Measurements from ENCODE around the gene PP2D1. TPM values are rescaled to one million over a fixed set of nuclear protein-coding genes. Genes with fewer than 3 reads are reported as not detected.
"Not testable (repeated sequence)": the region's sequence is repeated elsewhere in the genome, so short reads cannot be mapped to it uniquely, and the experiment has no call there.

PP2D1 gene
- total RNA-seq, 1 donor from 2014 or later = not detected

DNA sequence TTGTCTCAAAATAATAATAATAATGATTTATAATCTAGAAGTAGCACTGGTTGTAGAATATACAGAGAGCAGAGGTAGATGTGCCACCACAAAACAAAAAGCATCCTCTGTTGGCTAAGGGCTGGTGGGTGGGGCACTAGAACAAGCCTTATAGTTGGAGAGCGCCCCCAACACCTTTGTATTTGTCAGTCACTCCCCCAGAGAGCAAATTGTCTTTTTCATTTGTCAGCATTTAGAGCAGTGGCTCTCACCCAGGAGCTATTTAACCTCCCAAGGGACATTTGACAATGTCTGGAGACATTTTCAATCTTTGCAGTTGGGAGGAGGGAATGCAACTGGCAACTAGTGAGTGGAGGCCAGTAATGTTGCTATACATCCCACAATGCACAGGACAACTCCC is 34.5 kb upstream of the PP2D1 start:
- no peak overlapping the region for H3K4me3 ChIP-seq (ENCODE audit: low read depth, low read length)
- DNase-seq (ENCODE audit: low read depth) = no peak
- TF ChIP-seq, protein P1, sequence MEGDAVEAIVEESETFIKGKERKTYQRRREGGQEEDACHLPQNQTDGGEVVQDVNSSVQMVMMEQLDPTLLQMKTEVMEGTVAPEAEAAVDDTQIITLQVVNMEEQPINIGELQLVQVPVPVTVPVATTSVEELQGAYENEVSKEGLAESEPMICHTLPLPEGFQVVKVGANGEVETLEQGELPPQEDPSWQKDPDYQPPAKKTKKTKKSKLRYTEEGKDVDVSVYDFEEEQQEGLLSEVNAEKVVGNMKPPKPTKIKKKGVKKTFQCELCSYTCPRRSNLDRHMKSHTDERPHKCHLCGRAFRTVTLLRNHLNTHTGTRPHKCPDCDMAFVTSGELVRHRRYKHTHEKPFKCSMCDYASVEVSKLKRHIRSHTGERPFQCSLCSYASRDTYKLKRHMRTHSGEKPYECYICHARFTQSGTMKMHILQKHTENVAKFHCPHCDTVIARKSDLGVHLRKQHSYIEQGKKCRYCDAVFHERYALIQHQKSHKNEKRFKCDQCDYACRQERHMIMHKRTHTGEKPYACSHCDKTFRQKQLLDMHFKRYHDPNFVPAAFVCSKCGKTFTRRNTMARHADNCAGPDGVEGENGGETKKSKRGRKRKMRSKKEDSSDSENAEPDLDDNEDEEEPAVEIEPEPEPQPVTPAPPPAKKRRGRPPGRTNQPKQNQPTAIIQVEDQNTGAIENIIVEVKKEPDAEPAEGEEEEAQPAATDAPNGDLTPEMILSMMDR (conservative IDR thresholded peaks at IDR 0.05; ENCODE audit: low read depth, low read length) = no peak

DNA sequence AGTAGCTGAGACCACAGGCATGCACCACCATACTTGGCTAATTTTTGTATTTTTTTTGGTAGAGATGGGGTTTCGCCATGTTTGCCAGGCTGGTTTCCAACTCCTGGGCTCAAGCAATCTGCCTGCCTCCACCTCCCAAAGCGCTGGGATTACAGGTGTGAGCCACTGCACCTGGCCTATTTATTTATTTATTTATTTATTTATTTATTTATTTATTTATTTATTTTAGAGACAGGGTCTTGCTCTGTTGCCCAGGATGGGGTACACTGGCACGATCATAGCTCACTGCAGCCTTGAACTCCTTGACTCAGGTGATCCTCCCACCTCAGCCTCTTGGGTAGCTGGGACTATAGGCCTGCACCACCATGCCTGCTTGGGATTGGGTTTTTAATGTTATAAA is 33.1 kb upstream of the PP2D1 start:
- not testable (repeated sequence) for DNase-seq (ENCODE audit: low read depth); H3K4me3 ChIP-seq (ENCODE audit: low read depth, low read length)

DNA sequence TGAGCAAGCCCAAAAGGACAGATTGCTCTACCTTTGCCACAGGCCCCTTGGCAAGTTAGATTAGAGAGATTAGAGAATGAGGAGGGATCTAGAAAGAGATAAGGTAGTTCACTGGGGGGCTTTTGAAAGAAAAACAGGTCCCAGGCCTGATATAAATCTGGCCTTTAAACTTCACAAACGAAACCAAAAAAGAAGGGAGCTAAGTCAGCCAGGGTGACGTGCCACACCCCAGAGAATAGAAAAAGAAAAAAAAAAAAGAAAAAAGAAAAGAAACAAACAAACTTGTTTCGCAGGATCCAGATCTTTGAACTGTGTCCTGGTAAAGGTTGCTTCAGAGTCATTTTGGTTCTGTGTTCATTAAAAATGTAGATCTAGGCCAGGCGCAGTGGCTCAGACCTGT is 31.8 kb upstream of the PP2D1 start:
- no peak for DNase-seq (ENCODE audit: low read depth)
- TF ChIP-seq, protein P1 (conservative IDR thresholded peaks at IDR 0.05; ENCODE audit: low read depth, low read length) = no peak
- H3K4me3 ChIP-seq (ENCODE audit: low read depth, low read length) = no peak overlapping the region

DNA sequence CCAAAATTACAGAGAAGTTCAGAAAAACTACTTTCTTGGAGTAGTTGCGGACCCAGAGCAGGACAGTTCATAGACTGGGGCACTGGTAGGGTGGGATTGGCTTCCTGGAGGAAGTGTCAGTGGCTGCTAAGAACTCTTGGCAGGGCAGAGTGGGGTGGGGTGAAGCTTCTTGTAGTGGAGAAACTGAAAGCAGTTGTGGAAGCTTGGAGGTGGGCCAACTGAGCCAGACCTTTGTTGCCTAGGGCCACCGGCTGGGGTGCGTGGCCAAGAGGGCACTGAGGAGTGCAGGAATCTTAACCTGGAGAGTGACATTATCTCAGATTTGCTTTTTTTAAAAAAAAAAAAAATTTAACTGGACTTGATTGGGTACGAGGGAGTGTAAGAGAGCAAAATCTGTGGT is 31.3 kb upstream of the PP2D1 start:
- TF ChIP-seq, protein P1 (conservative IDR thresholded peaks at IDR 0.05; ENCODE audit: low read depth, low read length) = no peak
- H3K4me3 ChIP-seq (ENCODE audit: low read depth, low read length) = no peak overlapping the region
- DNase-seq (ENCODE audit: low read depth) = no peak

DNA sequence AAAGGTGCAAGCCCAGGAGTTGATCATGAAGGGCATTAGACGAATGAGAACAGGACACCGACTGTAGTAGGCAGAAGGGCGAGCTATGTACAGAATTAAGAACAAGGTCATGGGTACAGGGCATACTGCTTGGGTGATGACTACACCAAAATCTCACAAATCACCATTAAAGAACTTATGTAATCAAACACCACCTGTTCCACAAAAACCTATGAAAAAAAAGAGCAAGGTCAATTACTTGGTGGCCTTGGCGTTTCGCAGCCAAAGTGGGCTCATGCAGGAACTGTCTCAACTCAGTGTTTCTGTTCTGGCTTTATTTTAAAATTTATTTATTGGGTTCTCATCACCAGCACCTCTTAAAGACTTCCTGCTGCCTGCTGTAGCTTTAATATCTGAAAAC is 30.3 kb upstream of the PP2D1 start:
- H3K4me3 ChIP-seq (ENCODE audit: low read depth, low read length) = no peak overlapping the region
- TF ChIP-seq, protein P1 (conservative IDR thresholded peaks at IDR 0.05; ENCODE audit: low read depth, low read length) = no peak
- no peak for DNase-seq (ENCODE audit: low read depth)

DNA sequence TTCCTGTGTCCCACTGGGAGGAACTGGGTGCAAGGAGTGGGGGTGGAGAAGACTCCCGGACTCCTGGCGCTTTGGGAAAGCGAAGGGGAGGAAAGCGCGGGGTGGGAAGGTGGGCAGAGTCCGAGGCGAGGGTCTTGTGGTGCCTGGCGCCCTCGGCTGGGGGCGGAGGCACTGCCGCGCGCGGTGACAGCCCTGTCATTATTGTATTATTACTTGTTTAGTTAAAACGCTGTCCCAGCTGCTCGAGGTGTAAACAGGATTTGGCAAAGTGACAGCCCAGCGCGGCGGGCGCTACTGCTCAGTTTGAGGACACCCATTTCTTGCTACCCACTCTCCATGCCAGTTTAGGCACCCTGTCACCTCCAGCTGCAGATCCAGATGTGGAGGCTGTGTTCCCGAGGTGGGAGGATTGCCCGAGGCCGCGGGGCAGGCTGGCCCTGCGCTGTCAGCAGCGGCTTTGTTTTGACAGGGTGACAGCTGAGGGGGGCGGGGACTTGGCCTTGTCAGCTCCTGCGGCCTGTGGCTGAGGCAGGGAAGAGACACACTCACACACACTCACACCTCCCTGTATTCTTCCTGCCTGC is 29.2 kb upstream of the PP2D1 start:
- TF ChIP-seq, protein P1 (conservative IDR thresholded peaks at IDR 0.05; ENCODE audit: low read depth, low read length) = no peak
- H3K4me3 ChIP-seq (ENCODE audit: low read depth, low read length) = peak overlapping the region; percentile 86
- DNase-seq (ENCODE audit: low read depth) = no peak

DNA sequence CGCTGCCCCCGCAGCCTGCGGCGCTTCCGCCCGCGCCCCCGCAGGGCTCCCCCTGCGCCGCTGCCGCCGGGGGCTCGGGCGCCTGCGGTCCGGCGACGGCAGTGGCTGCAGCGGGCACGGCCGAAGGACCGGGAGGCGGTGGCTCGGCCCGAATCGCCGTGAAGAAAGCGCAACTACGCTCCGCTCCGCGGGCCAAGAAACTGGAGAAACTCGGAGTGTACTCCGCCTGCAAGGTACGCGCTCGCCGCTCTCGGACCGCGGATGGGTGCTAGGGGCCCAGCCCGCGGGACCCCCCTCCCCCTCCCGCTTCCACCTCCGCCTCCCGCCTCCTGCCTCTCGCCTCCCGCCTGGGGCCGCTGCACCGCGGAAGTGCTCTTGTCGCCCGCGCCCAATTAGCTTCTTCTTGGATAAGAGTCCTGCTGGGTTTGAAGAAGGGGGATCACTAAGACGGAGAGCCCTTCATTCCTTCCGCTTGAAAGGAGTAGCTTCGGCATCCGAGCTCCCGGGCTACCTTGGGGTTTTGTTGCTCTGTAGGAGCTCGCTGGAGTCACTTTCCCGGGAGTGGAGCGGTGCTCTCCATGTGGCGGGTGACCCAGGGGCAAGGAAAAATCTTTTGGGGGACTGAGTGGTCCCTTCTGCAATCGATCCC is 28.6 kb upstream of the PP2D1 start:
- DNase-seq (ENCODE audit: low read depth) = no peak
- TF ChIP-seq, protein P1 (conservative IDR thresholded peaks at IDR 0.05; ENCODE audit: low read depth, low read length) = peak; percentile 23

More for the DNA sequence above, 28.6 kb upstream of the PP2D1 start:
- peak overlapping the region; percentile 86 for H3K4me3 ChIP-seq (ENCODE audit: low read depth, low read length)

Measured in epithelial cell of proximal tubule (primary cell).